Ovary (tissue), 9 donors: ENCODE measurements around the gene DONSON. TPM values are rescaled to one million over a fixed set of nuclear protein-coding genes. Genes with fewer than 3 reads are reported as not detected.
A peak's percentile ranks its signal among the peaks of the same experiment; 100 is the strongest.

Experiments
- DNase-seq, 5 donors: peaks; one replicate each; pipeline ENCODE4 v3.0.0-alpha.2; 2019 to 2020
- H3K27ac ChIP-seq, 2 donors: fragments of 200-600 bp; one replicate each; pipeline versions ENCODE4 v1.5.1 to v1.8.0; 2019 to 2022
- H3K27me3 ChIP-seq: fragments of 200-600 bp; one replicate; pipeline ENCODE4 v1.8.0; 2022
- H3K36me3 ChIP-seq: fragments of 200-600 bp; sonication (generic); one replicate; pipeline ENCODE4 v1.5.1; 2019
- H3K4me1 ChIP-seq: one replicate; pipeline ENCODE4 v1.8.1; 2013; ENCODE audit warnings: mild to moderate bottlenecking, moderate library complexity; ENCODE audit not compliant: insufficient read depth
- H3K4me3 ChIP-seq: fragments of 200-600 bp; sonication (generic); one replicate; pipeline ENCODE4 v1.5.1; 2017
- H3K9me3 ChIP-seq, 2 donors: fragments of 200-600 bp in 1 of 2; sonication (generic) in 1 of 2; one replicate each; pipeline versions ENCODE4 v1.5.1 to v1.8.1; 2013 to 2019; ENCODE audit warnings: mild to moderate bottlenecking in 1 of 2, moderate library complexity in 1 of 2
- CTCF ChIP-seq, 3 donors: fragments of 450-650 bp in 2 of 3; fragments of 200-600 bp in 1 of 3; IDR thresholded peaks; one replicate each; pipeline versions ENCODE4 v1.5.1 to v1.8.0; 2016 to 2022; ENCODE audit warnings: antibody characterized with exemption in 3 of 3, mild to moderate bottlenecking in 1 of 3
- EP300 ChIP-seq: sonication (generic); formaldehyde crosslinking; IDR thresholded peaks from one replicate; pipeline ENCODE4 v1.6.1; 2017; ENCODE audit warnings: antibody characterized with exemption
- POLR2A ChIP-seq: fragments of 450-650 bp; IDR thresholded peaks from one replicate; pipeline ENCODE4 v1.6.1; 2017; ENCODE audit warnings: antibody characterized with exemption, mild to moderate bottlenecking, moderate library complexity
- WGBS, 3 donors: extraction: QIAGEN DNeasy Blood & Tissue Kit in 1 of 3; methylation state at CpG; one replicate each; pipeline versions ENCODE4 v1.1.5 to v1.1.7; 2013 to 2017; 5-methylcytosine and 5-hydroxymethylcytosine counted together
- intact Hi-C, 4 donors: fragments of 100-400 bp; cut with DNase I; formaldehyde crosslinking; loops; one replicate each; pipeline versions ENCODE4 v1.11.0 to v1.15.1; 2022 to 2023
- polyA plus RNA-seq, 2 donors: library from polyadenylated mRNA; stranded (reverse); fragments of 200-250 nt in 1 of 2; fragments of 350-450 nt in 1 of 2; fragmentation: Illumina TruSeq in 1 of 2; extraction: RNeasy Lipid Tissue Mini Kit (QIAGEN cat#74804) in 1 of 2; gene quantifications; one replicate each; pipeline ENCODE4 v1.2.3, GENCODE V29; 2013 to 2014
- total RNA-seq, 7 donors: library from RNA; depleted of rRNA in 2 of 7; stranded (reverse); fragments of >200 nt in 2 of 7; fragmentation: NEBNext Ultra II Directional in 3 of 7; extraction: Animal tissue kit (Norgen Biotek cat#: 25700) in 3 of 7; gene quantifications; one replicate each; pipeline versions ENCODE4 v1.1.0 to v1.2.4, GENCODE V29; 2016 to 2023
- donor health status: DM: no; HTN: no; CAD: no; lungs with moderate emphysema.
- donor health status: DM: no; HTN: no; CAD: no.
- donor health status: Bipolar disorder and iron deficiency.
- donor health status: DM: yes; HTN: yes; CAD: no.
- donor health status: DM: no; HTN: no; CAD: no.
- donor health status: DM: yes; HTN: yes; CAD: no.

The DONSON gene
- total and polyA plus RNA-seq, 9 donors: 5.1 to 14.1 (median 10.3) TPM

GRCh38 chr21:33541756-33542639 lies 46.5 kb downstream of the DONSON start, which contains the start of gene GART:
TSS of gene GART (minus strand) at chr21:33542117. CDS start at chr21:33539315, 2,802 bp downstream.
- WGBS, 3 donors: 0% methylated on average over 55 to 56 of the region's 56 CpGs
- Histone ChIP-seq H3K4me1 (peaks cover 5% of the 10 kb centered on the region), H3K9me3 (no peaks in the 10 kb centered on the region), H3K4me3 (peak within 1 kb of the TSS; percentile 88), H3K27me3 (no peaks in the 10 kb centered on the region), H3K27ac (peak within 1 kb of the TSS; percentile 92 to 94), H3K36me3 (no peaks in the 10 kb centered on the region)
- TF ChIP-seq EP300: no peak
- TF ChIP-seq POLR2A: peak; percentile 87
- peak; percentile 83 to 90 (median 85) for DNase-seq
- intact Hi-C loops: loop anchor here in 1 of 4 donors (5.0 kb wide), 1 partner anchor 100 kb away; the partner anchor contains the start of genes CRYZL1 and ITSN1

DNA sequence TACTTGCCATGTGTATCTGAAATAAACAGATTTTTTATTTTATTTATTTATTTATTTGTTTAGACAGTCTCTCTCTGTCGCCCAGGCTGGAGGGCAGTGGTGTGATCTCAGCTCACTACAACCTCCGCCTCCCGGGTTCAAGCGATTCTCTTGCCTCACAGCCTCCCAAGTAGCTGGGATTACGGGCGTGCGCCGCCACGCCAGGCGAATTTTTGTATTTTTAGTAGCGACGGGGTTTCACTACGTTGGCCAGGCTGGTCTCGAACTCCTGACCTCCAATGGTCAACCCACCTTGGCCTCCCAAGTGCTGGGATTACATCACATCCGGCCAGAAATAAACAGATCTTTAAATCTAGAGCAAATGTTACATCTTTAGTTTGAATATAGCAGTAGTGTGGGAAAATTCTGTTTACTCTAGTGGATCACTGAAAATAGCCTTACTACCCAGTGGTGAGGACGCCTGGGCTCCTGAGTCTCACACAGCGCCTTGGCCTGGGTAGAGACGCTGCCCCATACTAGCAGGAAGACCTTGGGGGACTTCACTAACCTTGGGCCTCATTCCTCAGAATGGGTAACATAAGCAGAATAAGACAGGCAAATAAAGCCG lies 47.3 kb downstream of the DONSON start:
- WGBS, 3 donors: 37 to 46% (median 45%) methylated on average over 19 of the region's 19 CpGs
- Histone ChIP-seq H3K36me3 (no peaks in the 10 kb centered on the region), H3K27me3 (no peaks in the 10 kb centered on the region), H3K27ac (peak overlapping the region in 1 of 2 donors; percentile 94), H3K4me3 (peak overlapping the region; percentile 88), H3K4me1 (peaks cover 5% of the 10 kb centered on the region), H3K9me3 (no peaks in the 10 kb centered on the region)
- TF ChIP-seq POLR2A (no peak), CTCF (IDR thresholded peaks at IDR 0.05) (no peak), EP300 (no peak)
- intact Hi-C loops: loop anchor here in 1 of 4 donors (5.0 kb wide), 1 partner anchor 101 kb away; the partner anchor contains the start of genes CRYZL1 and ITSN1
- peak in 4 of 5 donors; percentile 22 to 58 (median 41) for DNase-seq

- peak overlapping the region; percentile 88 for H3K4me3 ChIP-seq
- intact Hi-C loops: loop anchor here in 1 of 4 donors (5.0 kb wide), 1 partner anchor 102 kb away; the partner anchor contains the start of genes CRYZL1 and ITSN1
- no peak for TF ChIP-seq CTCF (IDR thresholded peaks at IDR 0.05)
- no peak for TF ChIP-seq EP300
- no peak for TF ChIP-seq POLR2A
Measured at GRCh38 chr21:33540711-33541104, 47.8 kb downstream of the DONSON start.

DNA sequence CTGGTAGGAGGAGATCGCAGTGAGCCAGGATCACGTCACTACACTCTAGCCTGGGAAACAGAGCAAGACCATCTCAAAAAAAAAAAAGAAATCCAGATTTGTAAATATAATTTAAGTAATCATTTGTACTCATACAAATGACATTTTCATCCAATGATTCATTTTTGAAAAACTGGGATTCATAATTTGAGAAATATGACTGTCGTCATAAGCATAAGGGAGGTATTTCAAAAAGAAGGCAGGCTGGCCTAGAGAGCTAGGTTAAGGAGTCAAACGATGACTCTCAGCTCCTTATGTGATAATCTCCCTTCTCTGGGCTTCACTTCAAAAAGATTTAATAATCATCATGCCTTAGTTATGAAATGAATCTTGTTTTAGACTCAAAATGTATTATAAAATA lies 48.9 kb downstream of the DONSON start:
- intact Hi-C loops: loop anchor here in 1 of 4 donors (5.0 kb wide), 1 partner anchor 103 kb away; the partner anchor contains the start of genes CRYZL1 and ITSN1
- 73 to 80% (median 78%) methylated on average over 4 of the region's 4 CpGs for WGBS, 3 donors
- Histone ChIP-seq H3K36me3 (no peaks in the 10 kb centered on the region), H3K4me3 (no peak overlapping the region), H3K27ac (no peak overlapping the region), H3K9me3 (no peaks in the 10 kb centered on the region), H3K4me1 (peaks cover 4% of the 10 kb centered on the region), H3K27me3 (no peaks in the 10 kb centered on the region)
- TF ChIP-seq POLR2A (no peak), EP300 (no peak)
- no peak for DNase-seq

More at GRCh38 chr21:33540711-33541104, 47.8 kb downstream of the DONSON start:
- no peaks in the 10 kb centered on the region for H3K36me3 ChIP-seq
- H3K9me3 ChIP-seq: no peaks in the 10 kb centered on the region
- H3K27ac ChIP-seq: peak overlapping the region in 1 of 2 donors; percentile 94
- peaks cover 5% of the 10 kb centered on the region for H3K4me1 ChIP-seq
- 39 to 54% (median 46%) methylated on average over 3 of the region's 3 CpGs for WGBS, 3 donors
- DNase-seq: no peak
- no peaks in the 10 kb centered on the region for H3K27me3 ChIP-seq

GRCh38 chr21:33537212-33537611 lies 51.3 kb downstream of the DONSON start:
- Histone ChIP-seq H3K27me3 (no peaks in the 10 kb centered on the region), H3K9me3 (no peaks in the 10 kb centered on the region), H3K4me3 (no peak overlapping the region), H3K4me1 (peaks cover 4% of the 10 kb centered on the region), H3K27ac (no peak overlapping the region), H3K36me3 (no peaks in the 10 kb centered on the region)
- intact Hi-C loops: no loop called here
- TF ChIP-seq CTCF (IDR thresholded peaks at IDR 0.05) (no peak), POLR2A (no peak), EP300 (no peak)
- DNase-seq: no peak
- WGBS, 3 donors: 84 to 93% (median 89%) methylated on average over 2 of the region's 2 CpGs
